Vagina (tissue), 2 donors: ENCODE measurements around the gene NCAPD3.

Experiments
- CTCF ChIP-seq, 3 experiments: fragments of 450-650 bp in 2 of 3; fragments of 200-600 bp in 1 of 3; sonication (generic) in 1 of 3; IDR thresholded peaks; one replicate each; pipeline ENCODE4 v1.5.1; 2017 to 2019; ENCODE audit warnings: antibody characterized with exemption in 3 of 3, mild to moderate bottlenecking in 2 of 3, moderate library complexity in 2 of 3
- POLR2A ChIP-seq, 2 donors: fragments of 450-650 bp; IDR thresholded peaks; one replicate each; pipeline ENCODE4 v1.6.1; 2017; ENCODE audit warnings: antibody characterized with exemption in 2 of 2, mild to moderate bottlenecking in 2 of 2, moderate library complexity in 2 of 2
- POLR2AphosphoS5 ChIP-seq, 2 donors: sonication (generic); formaldehyde crosslinking; IDR thresholded peaks; one replicate each; pipeline ENCODE4 v1.9.0; 2017; ENCODE audit warnings: antibody characterized with exemption in 2 of 2, mild to moderate bottlenecking in 2 of 2, low read depth in 1 of 2; ENCODE audit not compliant: insufficient read depth in 1 of 2

GRCh38 chr11:134116210-134116609 lies 107.6 kb downstream of the NCAPD3 start:
- TF ChIP-seq CTCF (IDR thresholded peaks at IDR 0.05) (no peak), POLR2A (IDR thresholded peaks at IDR 0.05) (no peak), POLR2AphosphoS5 (IDR thresholded peaks at IDR 0.05; ENCODE audit: insufficient read depth in 1 of 2, low read depth in 1 of 2) (no peak)
